ENCODE measurements around the gene SLC9A3. TPM values are rescaled to one million over a fixed set of nuclear protein-coding genes. Genes with fewer than 3 reads are reported as not detected.

The SLC9A3 gene
- total and polyA plus RNA-seq, 5 experiments from 2014 or later = 0.98 to 3.3 (median 2.4) TPM

GRCh38 chr5:448061-448765 lies 76.0 kb downstream of the SLC9A3 start:
- peak in 1 of 10 donors; percentile 60 for DNase-seq
- POLR2A ChIA-PET = interaction anchor here (2.2 kb wide), 1 partner anchor 13 kb away, joined by 5 read pairs; no protein-coding TSS in a partner anchor
- Mint-ChIP-seq H3K9me3 (peaks cover 4 to 23% (median 15%) of the 10 kb centered on the region in 9 donors), H3K36me3 (peaks cover 41 to 79% (median 49%) of the 10 kb centered on the region in 3 donors), H3K4me3 (no peak overlapping the region), H3K27ac (peak overlapping the region in 2 of 10 donors; percentile 73 to 77), H3K4me1 (peaks cover 30 to 68% (median 59%) of the 10 kb centered on the region in 4 donors), H3K27me3 (no peaks in the 10 kb centered on the region)
- no peak for ATAC-seq

GRCh38 chr5:447501-447900 lies 76.7 kb downstream of the SLC9A3 start:
- DNase-seq (peak in 1 of 10 donors; percentile 27), ATAC-seq (no peak)
- H3K27me3 Mint-ChIP-seq = no peaks in the 10 kb centered on the region
- H3K36me3 Mint-ChIP-seq = peaks cover 38 to 72% (median 42%) of the 10 kb centered on the region in 3 donors
- H3K4me1 Mint-ChIP-seq = peaks cover 26 to 63% (median 54%) of the 10 kb centered on the region in 4 donors
- peak overlapping the region in 1 of 10 donors; percentile 14 for H3K4me3 Mint-ChIP-seq
- POLR2A ChIA-PET = interaction anchor here (2.2 kb wide), 1 partner anchor 14 kb away, joined by 5 read pairs; no protein-coding TSS in a partner anchor
- H3K27ac Mint-ChIP-seq = peak overlapping the region in 1 of 10 donors; percentile 53
- H3K9me3 Mint-ChIP-seq = peaks cover 4 to 21% (median 12%) of the 10 kb centered on the region in 9 donors

- peak in 4 of 10 donors; percentile 41 to 58 (median 52) for DNase-seq
- H3K4me1 Mint-ChIP-seq = peaks cover 24 to 64% (median 54%) of the 10 kb centered on the region in 4 donors
- peaks cover 32 to 66% (median 36%) of the 10 kb centered on the region in 3 donors for H3K36me3 Mint-ChIP-seq
- H3K27ac Mint-ChIP-seq = peak overlapping the region in 6 of 10 donors; percentile 11 to 84 (median 64)
- no peak for ATAC-seq
- POLR2A ChIA-PET = interaction anchor here (0.6 to 2.2 kb wide), 6 partner anchors 14 to 130 kb away, joined by 3 to 6 read pairs (median 4); no protein-coding TSS in a partner anchor
- peaks cover 0 to 15% (median 6%) of the 10 kb centered on the region in 9 donors for H3K9me3 Mint-ChIP-seq
- peak overlapping the region in 2 of 10 donors; percentile 7 to 60 for H3K4me3 Mint-ChIP-seq
- no peaks in the 10 kb centered on the region for H3K27me3 Mint-ChIP-seq
These were observed 77.4 kb downstream of the SLC9A3 start for GRCh38 chr5:446883-447263.

GRCh38 chr5:446066-446882 lies 78.0 kb downstream of the SLC9A3 start:
- H3K4me1 Mint-ChIP-seq = peaks cover 24 to 64% (median 59%) of the 10 kb centered on the region in 4 donors
- peak in 1 of 10 donors; percentile 23 for DNase-seq
- POLR2A ChIA-PET = interaction anchor here (0.6 to 2.2 kb wide), 6 partner anchors 15 to 129 kb away, joined by 3 to 6 read pairs (median 4); no protein-coding TSS in a partner anchor
- H3K36me3 Mint-ChIP-seq = peaks cover 26 to 60% (median 30%) of the 10 kb centered on the region in 3 donors
- no peak for ATAC-seq
- peak overlapping the region in 8 of 10 donors; percentile 1 to 84 (median 58) for H3K27ac Mint-ChIP-seq
- H3K4me3 Mint-ChIP-seq = peak overlapping the region in 3 of 10 donors; percentile 7 to 63 (median 18)
- no peaks in the 10 kb centered on the region for H3K27me3 Mint-ChIP-seq
- peaks cover 0 to 9% (median 0%) of the 10 kb centered on the region in 9 donors for H3K9me3 Mint-ChIP-seq

GRCh38 chr5:445591-445990 lies 78.7 kb downstream of the SLC9A3 start:
- peaks cover 19 to 53% (median 24%) of the 10 kb centered on the region in 3 donors for H3K36me3 Mint-ChIP-seq
- no peak for ATAC-seq
- H3K4me3 Mint-ChIP-seq = peak overlapping the region in 5 of 10 donors; percentile 18 to 63 (median 33)
- no peaks in the 10 kb centered on the region for H3K27me3 Mint-ChIP-seq
- POLR2A ChIA-PET = interaction anchor here (0.7 to 1.9 kb wide), 3 partner anchors 26 to 355 kb away, joined by 5 to 6 read pairs (median 6); no protein-coding TSS in a partner anchor
- H3K4me1 Mint-ChIP-seq = peaks cover 24 to 64% (median 60%) of the 10 kb centered on the region in 4 donors
- H3K27ac Mint-ChIP-seq = peak overlapping the region in 8 of 10 donors; percentile 1 to 92 (median 42)
- peak in 1 of 10 donors; percentile 56 for DNase-seq
- H3K9me3 Mint-ChIP-seq = peaks cover 0 to 4% (median 0%) of the 10 kb centered on the region in 9 donors

- peak in 1 of 10 donors; percentile 47 for DNase-seq
- H3K36me3 Mint-ChIP-seq = peaks cover 9 to 39% (median 13%) of the 10 kb centered on the region in 3 donors
- POLR2A ChIA-PET = interaction anchor here (1.0 kb wide), 1 partner anchor 12 kb away, joined by 3 read pairs; no protein-coding TSS in a partner anchor
- peak overlapping the region; percentile 85 to 98 (median 94) for H3K4me3 Mint-ChIP-seq
- no peak for ATAC-seq
- peak overlapping the region; percentile 43 to 97 (median 92) for H3K27ac Mint-ChIP-seq
- peaks cover 22 to 57% (median 55%) of the 10 kb centered on the region in 4 donors for H3K4me1 Mint-ChIP-seq
- no peaks in the 10 kb centered on the region for H3K27me3 Mint-ChIP-seq
- H3K9me3 Mint-ChIP-seq = no peaks in the 10 kb centered on the region
These were observed 80.0 kb downstream of the SLC9A3 start for GRCh38 chr5:444226-444625.

GRCh38 chr5:443239-444151 lies 80.8 kb downstream of the SLC9A3 start:
- POLR2A ChIA-PET = interaction anchor here (0.6 to 1.0 kb wide), 2 partner anchors 13 to 22 kb away, joined by 3 read pairs; no protein-coding TSS in a partner anchor
- Mint-ChIP-seq H3K27me3 (no peaks in the 10 kb centered on the region), H3K27ac (peak overlapping the region; percentile 31 to 97 (median 92)), H3K4me1 (peaks cover 18 to 50% (median 49%) of the 10 kb centered on the region in 4 donors), H3K9me3 (no peaks in the 10 kb centered on the region), H3K36me3 (peaks cover 2 to 32% (median 9%) of the 10 kb centered on the region in 3 donors), H3K4me3 (peak overlapping the region; percentile 85 to 98 (median 94))
- ATAC-seq (peak; percentile 50 to 71), DNase-seq (peak in 7 of 10 donors; percentile 19 to 69 (median 41))

- DNase-seq = peak; percentile 53 to 81 (median 74)
- POLR2A ChIA-PET = interaction anchor here (0.6 to 1.3 kb wide), 4 partner anchors 23 to 69 kb away, joined by 3 to 5 read pairs (median 3); no protein-coding TSS in a partner anchor
- peak within 1 kb of the TSS; percentile 91 to 99 (median 97) for H3K27ac Mint-ChIP-seq
- no peaks in the 10 kb centered on the region for H3K27me3 Mint-ChIP-seq
- peaks cover 0 to 24% (median 9%) of the 10 kb centered on the region in 3 donors for H3K36me3 Mint-ChIP-seq
- ATAC-seq = peak; percentile 86 to 89
- peaks cover 16 to 44% (median 41%) of the 10 kb centered on the region in 4 donors for H3K4me1 Mint-ChIP-seq
- H3K4me3 Mint-ChIP-seq = peak within 1 kb of the TSS; percentile 94 to 98 (median 95)
- H3K9me3 Mint-ChIP-seq = no peaks in the 10 kb centered on the region
These were observed 81.7 kb downstream of the SLC9A3 start, which contains the start of gene EXOC3 for GRCh38 chr5:442335-443238. TSS of gene EXOC3 (plus strand) at chr5:443176. CDS start at chr5:446206, 3,030 bp downstream.

GRCh38 chr5:441996-442334 lies 82.3 kb downstream of the SLC9A3 start:
- H3K4me1 Mint-ChIP-seq = peaks cover 16 to 43% (median 38%) of the 10 kb centered on the region in 4 donors
- H3K4me3 Mint-ChIP-seq = peak overlapping the region; percentile 94 to 98 (median 95)
- POLR2A ChIA-PET = interaction anchor here (0.9 to 1.3 kb wide), 2 partner anchors 30 to 68 kb away, joined by 3 to 5 read pairs; no protein-coding TSS in a partner anchor
- ATAC-seq (no peak), DNase-seq (peak in 1 of 10 donors; percentile 40)
- H3K27ac Mint-ChIP-seq = peak overlapping the region; percentile 63 to 99 (median 97)
- H3K9me3 Mint-ChIP-seq = no peaks in the 10 kb centered on the region
- H3K27me3 Mint-ChIP-seq = no peaks in the 10 kb centered on the region
- H3K36me3 Mint-ChIP-seq = peaks cover 0 to 18% (median 6%) of the 10 kb centered on the region in 3 donors

Data from naive thymus-derived CD8-positive, alpha-beta T cell (primary cell).